GM12892 (cell line): Measurements from ENCODE around the gene C10orf71.

Experiments
- POLR2A ChIP-seq: IDR thresholded peaks from 2 replicates; pipeline ENCODE4 v1.6.1; 2011; ENCODE audit warnings: low read depth, low read length, control low read depth
- POLR2AphosphoS5 ChIP-seq: IDR thresholded peaks from 2 replicates; pipeline ENCODE4 v1.6.1; 2011; ENCODE audit warnings: low read depth, low read length, control low read depth
- TAF1 ChIP-seq: IDR thresholded peaks from 2 replicates; pipeline ENCODE4 v1.6.1; 2011; ENCODE audit warnings: low read depth, mild to moderate bottlenecking, control low read depth, low read length, borderline replicate concordance

DNA sequence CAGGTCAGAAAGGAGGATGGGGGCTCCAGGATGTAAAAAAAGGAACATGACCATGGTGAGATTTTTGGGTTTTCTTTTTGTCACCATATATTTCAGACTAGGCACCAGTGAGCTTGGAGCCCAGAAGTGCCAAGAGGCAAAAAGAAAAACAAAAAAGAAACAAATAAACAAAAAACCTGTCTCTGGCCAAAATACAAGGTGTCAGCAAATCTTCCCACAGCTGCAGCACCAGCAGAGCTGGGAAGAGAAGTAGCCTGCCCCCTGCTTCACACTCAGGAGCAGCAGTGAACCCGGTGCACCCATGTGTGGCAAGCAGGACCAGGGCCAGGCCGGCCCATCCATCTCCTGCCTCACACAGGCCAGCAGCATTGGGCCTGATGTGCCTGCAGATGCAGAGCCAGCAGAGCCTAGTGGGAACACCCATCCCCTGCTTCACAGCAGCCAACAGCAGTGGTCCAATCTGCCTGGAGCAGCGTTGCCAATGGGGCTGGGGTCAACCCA is 34.7 kb upstream of the C10orf71 start:
- TF ChIP-seq POLR2A (no peak), POLR2AphosphoS5 (no peak), TAF1 (no peak)
